Lung (tissue), 12 donors: ENCODE data around the gene RPL18. TPM values are rescaled to one million over a fixed set of nuclear protein-coding genes. Genes with fewer than 3 reads are reported as not detected.
"Not testable (repeated sequence)": the region's sequence is repeated elsewhere in the genome, so short reads cannot be mapped to it uniquely, and the experiment has no call there.

ENCODE experiments used
- ATAC-seq: fragments of 200-7000 bp; cut with Tn5 transposase; one replicate; pipeline ENCODE4 v1.9.1; 2020; ENCODE audit warnings: moderate number of reproducible peaks; ENCODE audit not compliant: insufficient read depth, low FRiP score
- DNase-seq, 3 donors: peaks; one replicate each; pipeline ENCODE4 v3.0.0-alpha.2; 2013 to 2017
- H3K27ac ChIP-seq, 2 donors: one replicate each; pipeline ENCODE4 v1.5.1; 2013; ENCODE audit warnings: mild to moderate bottlenecking in 2 of 2, moderate library complexity in 2 of 2, control low read depth in 1 of 2, inconsistent platforms in 1 of 2, low read depth in 1 of 2, low read length in 1 of 2
- H3K27me3 ChIP-seq, 3 donors: one replicate each; pipeline ENCODE4 v1.5.1; 2013; ENCODE audit warnings: low read length in 2 of 3; ENCODE audit not compliant: control insufficient read depth in 3 of 3, insufficient read depth in 3 of 3
- H3K36me3 ChIP-seq, 4 donors: one replicate each; pipeline ENCODE4 v1.5.1; 2013; ENCODE audit warnings: low read length in 4 of 4, mild to moderate bottlenecking in 1 of 4, moderate library complexity in 1 of 4; ENCODE audit not compliant: control insufficient read depth in 4 of 4, insufficient read depth in 4 of 4
- H3K4me1 ChIP-seq, 5 donors: one replicate each; pipeline ENCODE4 v1.5.1; 2013; ENCODE audit warnings: low read length in 5 of 5, mild to moderate bottlenecking in 2 of 5, moderate library complexity in 1 of 5; ENCODE audit not compliant: control insufficient read depth in 5 of 5, insufficient read depth in 5 of 5
- H3K4me3 ChIP-seq: one replicate; pipeline ENCODE4 v1.5.1; 2013; ENCODE audit warnings: mild to moderate bottlenecking, control low read depth, moderate library complexity
- H3K9ac ChIP-seq, 2 donors: one replicate each; pipeline ENCODE4 v1.5.1; 2013; ENCODE audit warnings: low read length in 2 of 2, control low read depth in 1 of 2; ENCODE audit not compliant: insufficient read depth in 1 of 2
- H3K9me3 ChIP-seq, 4 donors: one replicate each; pipeline ENCODE4 v1.5.1; 2013; ENCODE audit warnings: low read length in 3 of 4, mild to moderate bottlenecking in 1 of 4, moderate library complexity in 1 of 4; ENCODE audit not compliant: control insufficient read depth in 4 of 4, insufficient read depth in 3 of 4
- WGBS, 2 donors: extraction: QIAGEN DNeasy Blood & Tissue Kit; methylation state at CpG; one replicate each; pipeline ENCODE4 v1.1.7; 2013; 5-methylcytosine and 5-hydroxymethylcytosine counted together
- polyA plus RNA-seq, 2 donors: library from polyadenylated mRNA; stranded (reverse); fragments of 200-250 nt; gene quantifications; one replicate each; pipeline ENCODE4 v1.2.1, GENCODE V29; 2013
- total RNA-seq, 2 donors: library from RNA; depleted of rRNA in 1 of 2; stranded (reverse); fragments of >200 nt in 1 of 2; gene quantifications; one replicate each; pipeline ENCODE4 v1.2.1, GENCODE V29; 2014 to 2021
- TF ChIP-seq, protein P1 (sequence below): IDR thresholded peaks from 2 replicates; pipeline ENCODE4 v1.5.1; 2012; ENCODE audit warnings: mild to moderate bottlenecking; ENCODE audit errors: control extremely low read depth, extremely low read depth
- donor health status: control.
- donor health status: control.
- donor health status: Bipolar disorder and iron deficiency.
- donor health status: healthy.
- donor health status: DM: yes; HTN: yes; CAD: no.

The RPL18 gene
- total and polyA plus RNA-seq, 4 donors: 1,019 to 3,542 (median 1,407) TPM

DNA sequence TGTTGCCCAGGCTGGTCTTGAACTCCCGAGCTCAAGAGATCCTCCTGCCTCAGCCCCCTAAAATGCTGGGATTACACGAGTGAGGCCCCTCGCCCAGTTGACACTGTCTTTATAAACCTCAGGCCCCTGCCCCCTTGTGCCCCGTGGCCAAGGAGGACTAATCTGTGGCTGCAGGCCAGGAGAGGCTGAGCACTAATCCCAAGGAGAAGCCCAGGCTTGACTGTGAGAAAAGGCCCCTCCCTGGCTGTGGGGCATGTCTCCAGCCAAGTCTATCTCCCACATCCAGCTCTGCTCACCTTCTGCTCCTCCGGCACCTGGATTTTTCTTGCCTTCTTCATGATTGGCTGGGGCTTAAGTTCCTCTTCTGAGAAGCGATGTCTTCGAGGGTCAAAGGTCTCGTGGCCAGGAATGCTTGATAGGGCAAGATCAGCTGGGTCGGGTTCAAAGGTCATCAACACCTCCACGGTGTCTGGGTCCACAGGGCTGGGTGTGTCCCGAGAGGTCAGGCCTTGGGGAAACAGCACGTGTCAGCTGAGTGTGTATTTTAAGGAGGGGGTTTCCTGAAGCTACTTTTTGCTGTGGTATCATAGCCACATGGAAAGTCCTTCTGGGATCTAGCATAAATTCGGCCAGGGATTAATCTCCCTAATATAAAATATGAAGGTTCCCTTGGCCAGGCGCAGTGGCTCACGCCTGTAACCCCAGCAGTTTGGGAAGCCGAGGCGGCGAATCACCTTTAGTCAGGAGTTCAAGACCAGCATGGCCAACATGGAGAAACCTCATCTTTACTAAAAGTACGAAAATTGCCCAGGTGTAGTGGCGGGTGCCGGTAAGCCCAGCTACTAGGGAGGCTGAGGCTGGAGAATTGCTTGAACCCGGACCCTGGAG lies 14.4 kb upstream of the RPL18 start:
- no peaks in the 10 kb centered on the region for H3K9me3 ChIP-seq
- TF ChIP-seq, protein P1, sequence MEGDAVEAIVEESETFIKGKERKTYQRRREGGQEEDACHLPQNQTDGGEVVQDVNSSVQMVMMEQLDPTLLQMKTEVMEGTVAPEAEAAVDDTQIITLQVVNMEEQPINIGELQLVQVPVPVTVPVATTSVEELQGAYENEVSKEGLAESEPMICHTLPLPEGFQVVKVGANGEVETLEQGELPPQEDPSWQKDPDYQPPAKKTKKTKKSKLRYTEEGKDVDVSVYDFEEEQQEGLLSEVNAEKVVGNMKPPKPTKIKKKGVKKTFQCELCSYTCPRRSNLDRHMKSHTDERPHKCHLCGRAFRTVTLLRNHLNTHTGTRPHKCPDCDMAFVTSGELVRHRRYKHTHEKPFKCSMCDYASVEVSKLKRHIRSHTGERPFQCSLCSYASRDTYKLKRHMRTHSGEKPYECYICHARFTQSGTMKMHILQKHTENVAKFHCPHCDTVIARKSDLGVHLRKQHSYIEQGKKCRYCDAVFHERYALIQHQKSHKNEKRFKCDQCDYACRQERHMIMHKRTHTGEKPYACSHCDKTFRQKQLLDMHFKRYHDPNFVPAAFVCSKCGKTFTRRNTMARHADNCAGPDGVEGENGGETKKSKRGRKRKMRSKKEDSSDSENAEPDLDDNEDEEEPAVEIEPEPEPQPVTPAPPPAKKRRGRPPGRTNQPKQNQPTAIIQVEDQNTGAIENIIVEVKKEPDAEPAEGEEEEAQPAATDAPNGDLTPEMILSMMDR: no peak
- H3K9ac ChIP-seq: no peak overlapping the region
- H3K27ac ChIP-seq: peak overlapping the region; percentile 35 to 82
- 74 to 79% methylated on average over 22 of the region's 22 CpGs for WGBS, 2 donors
- DNase-seq (no peak), ATAC-seq (no peak)
- H3K27me3 ChIP-seq: no peaks in the 10 kb centered on the region
- H3K4me3 ChIP-seq: no peak overlapping the region
- peaks cover 0 to 6% (median 2%) of the 10 kb centered on the region in 4 donors for H3K36me3 ChIP-seq
- peaks cover 3 to 43% (median 14%) of the 10 kb centered on the region in 5 donors for H3K4me1 ChIP-seq

GRCh38 chr19:48632692-48633147 lies 13.7 kb upstream of the RPL18 start:
- Histone ChIP-seq H3K9me3 (no peaks in the 10 kb centered on the region), H3K4me1 (peaks cover 3 to 41% (median 14%) of the 10 kb centered on the region in 5 donors), H3K4me3 (no peak overlapping the region), H3K9ac (no peak overlapping the region), H3K27ac (peak overlapping the region in 1 of 2 donors; percentile 46), H3K36me3 (peaks cover 0 to 8% (median 3%) of the 10 kb centered on the region in 4 donors), H3K27me3 (no peaks in the 10 kb centered on the region)
- no peak for ATAC-seq
- no peak for DNase-seq
- TF ChIP-seq, protein P1: no peak

DNA sequence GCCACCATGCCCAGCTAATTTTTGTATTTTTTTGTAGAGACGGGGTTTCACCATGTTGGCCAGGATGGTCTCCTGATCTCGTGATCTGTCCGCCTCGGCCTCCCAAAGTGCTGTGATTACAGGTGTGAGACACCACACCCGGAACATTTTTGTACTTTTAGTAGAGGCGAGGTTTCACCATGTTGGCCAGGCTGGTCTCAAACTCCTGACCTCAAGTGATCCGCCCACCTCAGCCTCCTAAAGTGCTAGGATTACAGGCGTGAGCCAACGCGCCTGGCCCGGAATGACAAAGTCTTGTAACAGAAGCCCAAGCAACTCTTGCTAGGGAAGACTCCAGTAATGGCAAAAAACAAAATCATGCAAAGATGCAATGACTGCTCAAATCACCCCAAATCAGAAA lies 13.3 kb upstream of the RPL18 start:
- not testable (repeated sequence) for H3K9ac ChIP-seq, ATAC-seq, H3K4me3 ChIP-seq, H3K27me3 ChIP-seq, H3K36me3 ChIP-seq, H3K9me3 ChIP-seq, DNase-seq
- Histone ChIP-seq H3K4me1 (peaks cover 3 to 41% (median 14%) of the 10 kb centered on the region in 5 donors), H3K27ac (peak overlapping the region in 1 of 2 donors; percentile 46)
- 90 to 91% methylated on average over 11 of the region's 11 CpGs for WGBS, 2 donors

- TF ChIP-seq, protein P1: no peak
- Histone ChIP-seq H3K4me3 (no peak overlapping the region), H3K9ac (no peak overlapping the region), H3K9me3 (no peaks in the 10 kb centered on the region), H3K27me3 (no peaks in the 10 kb centered on the region), H3K36me3 (peaks cover 0 to 10% (median 3%) of the 10 kb centered on the region in 4 donors), H3K27ac (peak overlapping the region; percentile 51 to 79), H3K4me1 (peaks cover 3 to 35% (median 14%) of the 10 kb centered on the region in 5 donors)
- ATAC-seq (no peak), DNase-seq (no peak)
- 80 to 89% methylated on average over 3 of the region's 3 CpGs for WGBS, 2 donors
Measured at GRCh38 chr19:48631225-48631624, 12.2 kb upstream of the RPL18 start.
